Type B pancreatic cell (in vitro differentiated cells): ENCODE data around the gene TMTC3. TPM values are rescaled to one million over a fixed set of nuclear protein-coding genes. Genes with fewer than 3 reads are reported as not detected.

Experiments used
- DNase-seq: peaks from one replicate; pipeline ENCODE4 v3.0.0; 2021; ENCODE audit warnings: mixed read lengths; ENCODE audit not compliant: unreplicated experiment; ENCODE audit errors: extremely low spot score
- H3K27ac Mint-ChIP-seq: 2 replicates; pipeline ENCODE4 v1.8.0; 2021; ENCODE audit warnings: mild to moderate bottlenecking, mixed read lengths
- H3K27me3 Mint-ChIP-seq: 2 replicates; pipeline ENCODE4 v1.8.0; 2021; ENCODE audit warnings: mixed read lengths
- H3K36me3 Mint-ChIP-seq: 2 replicates; pipeline ENCODE4 v1.8.0; 2021; ENCODE audit warnings: mixed read lengths
- H3K4me1 Mint-ChIP-seq: one replicate; pipeline ENCODE4 v1.8.0; 2021; ENCODE audit warnings: mixed read lengths; ENCODE audit not compliant: unreplicated experiment
- H3K4me3 Mint-ChIP-seq: 2 replicates; pipeline ENCODE4 v1.8.0; 2021; ENCODE audit warnings: mild to moderate bottlenecking, mixed read lengths
- H3K9me3 Mint-ChIP-seq: 2 replicates; pipeline ENCODE4 v1.8.0; 2021; ENCODE audit warnings: mixed read lengths
- total RNA-seq: library from RNA; stranded (reverse); gene quantifications from 2 replicates; pipeline ENCODE4 v1.2.1, GENCODE V29; 2021; ENCODE audit warnings: low replicate concordance
- TF ChIP-seq, protein P1 (sequence below): fragments of 200-600 bp; sonication (generic); conservative IDR thresholded peaks from 2 replicates; pipeline ENCODE4 v1.5.0; 2021; ENCODE audit warnings: antibody characterized with exemption, mild to moderate bottlenecking

TMTC3 gene
- total RNA-seq, 1 donor from 2014 or later: 34.1 TPM

DNA sequence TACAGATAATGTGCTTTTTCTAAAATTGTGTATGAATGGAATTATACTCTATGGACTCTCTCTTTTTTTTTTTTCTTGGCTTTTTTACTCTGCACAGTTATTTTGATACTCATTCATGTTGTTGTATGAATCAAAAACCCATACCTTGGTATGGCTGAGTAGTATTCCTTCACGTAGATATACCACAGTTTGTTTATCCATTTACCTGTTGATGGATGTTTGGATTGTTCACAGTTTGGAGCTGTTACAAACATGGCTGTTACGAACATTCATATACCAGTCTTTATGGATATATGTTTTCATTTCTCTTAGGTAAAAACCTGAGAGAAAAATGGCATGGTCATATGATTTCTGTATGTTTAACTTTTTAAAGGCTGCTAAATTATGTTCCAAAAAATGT is 43.2 kb downstream of the TMTC3 start:
- Mint-ChIP-seq H3K4me3 (no peak overlapping the region), H3K4me1 (no peaks in the 10 kb centered on the region), H3K27ac (no peak overlapping the region), H3K9me3 (peaks cover 4% of the 10 kb centered on the region), H3K36me3 (peaks cover 50% of the 10 kb centered on the region), H3K27me3 (no peaks in the 10 kb centered on the region)
- TF ChIP-seq, protein P1, sequence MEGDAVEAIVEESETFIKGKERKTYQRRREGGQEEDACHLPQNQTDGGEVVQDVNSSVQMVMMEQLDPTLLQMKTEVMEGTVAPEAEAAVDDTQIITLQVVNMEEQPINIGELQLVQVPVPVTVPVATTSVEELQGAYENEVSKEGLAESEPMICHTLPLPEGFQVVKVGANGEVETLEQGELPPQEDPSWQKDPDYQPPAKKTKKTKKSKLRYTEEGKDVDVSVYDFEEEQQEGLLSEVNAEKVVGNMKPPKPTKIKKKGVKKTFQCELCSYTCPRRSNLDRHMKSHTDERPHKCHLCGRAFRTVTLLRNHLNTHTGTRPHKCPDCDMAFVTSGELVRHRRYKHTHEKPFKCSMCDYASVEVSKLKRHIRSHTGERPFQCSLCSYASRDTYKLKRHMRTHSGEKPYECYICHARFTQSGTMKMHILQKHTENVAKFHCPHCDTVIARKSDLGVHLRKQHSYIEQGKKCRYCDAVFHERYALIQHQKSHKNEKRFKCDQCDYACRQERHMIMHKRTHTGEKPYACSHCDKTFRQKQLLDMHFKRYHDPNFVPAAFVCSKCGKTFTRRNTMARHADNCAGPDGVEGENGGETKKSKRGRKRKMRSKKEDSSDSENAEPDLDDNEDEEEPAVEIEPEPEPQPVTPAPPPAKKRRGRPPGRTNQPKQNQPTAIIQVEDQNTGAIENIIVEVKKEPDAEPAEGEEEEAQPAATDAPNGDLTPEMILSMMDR: no peak
- no peak for DNase-seq

DNA sequence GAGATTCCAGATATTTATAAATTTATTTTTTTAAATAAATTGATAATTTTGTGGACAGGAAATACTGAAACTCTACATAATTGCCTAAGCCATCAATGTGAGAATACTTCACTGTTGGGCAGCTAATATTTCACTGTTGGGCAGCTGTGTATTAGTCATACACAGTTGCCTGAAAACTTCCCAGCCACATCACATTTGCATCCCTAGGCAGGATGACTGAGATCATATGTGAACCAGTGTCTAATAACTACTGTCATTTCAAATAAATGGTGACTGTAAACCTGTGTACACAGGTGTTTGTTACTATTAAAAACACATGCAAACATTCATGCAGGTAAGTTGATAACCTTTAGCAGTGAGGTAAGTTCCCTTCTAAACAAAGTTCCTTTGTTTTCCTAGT is 43.9 kb downstream of the TMTC3 start:
- DNase-seq: no peak
- TF ChIP-seq, protein P1: no peak
- no peaks in the 10 kb centered on the region for H3K27me3 Mint-ChIP-seq
- H3K27ac Mint-ChIP-seq: no peak overlapping the region
- H3K9me3 Mint-ChIP-seq: peaks cover 4% of the 10 kb centered on the region
- H3K36me3 Mint-ChIP-seq: peaks cover 44% of the 10 kb centered on the region
- H3K4me1 Mint-ChIP-seq: no peaks in the 10 kb centered on the region
- no peak overlapping the region for H3K4me3 Mint-ChIP-seq

DNA sequence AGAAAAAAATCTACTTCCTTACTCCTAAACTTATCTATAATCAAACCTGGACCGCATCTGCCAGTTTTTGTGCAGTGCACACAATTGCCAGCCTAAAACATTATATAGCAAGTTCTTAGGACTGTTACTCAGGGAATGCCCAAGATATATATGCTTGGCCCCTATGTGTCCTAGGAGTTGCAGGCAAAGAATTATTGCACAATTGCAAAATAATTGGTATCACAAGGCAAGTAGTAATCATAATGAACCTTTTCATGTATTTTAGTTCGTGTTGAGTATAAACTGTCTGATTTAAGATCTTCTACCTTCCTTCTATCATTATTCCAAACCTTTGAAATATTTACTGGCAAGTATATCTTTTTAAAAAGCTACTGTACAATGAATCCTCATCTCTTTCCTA is 45.5 kb downstream of the TMTC3 start:
- Mint-ChIP-seq H3K4me1 (no peaks in the 10 kb centered on the region), H3K27me3 (no peaks in the 10 kb centered on the region), H3K27ac (no peak overlapping the region), H3K9me3 (no peaks in the 10 kb centered on the region), H3K4me3 (no peak overlapping the region), H3K36me3 (peaks cover 29% of the 10 kb centered on the region)
- TF ChIP-seq, protein P1: no peak
- no peak for DNase-seq

DNA sequence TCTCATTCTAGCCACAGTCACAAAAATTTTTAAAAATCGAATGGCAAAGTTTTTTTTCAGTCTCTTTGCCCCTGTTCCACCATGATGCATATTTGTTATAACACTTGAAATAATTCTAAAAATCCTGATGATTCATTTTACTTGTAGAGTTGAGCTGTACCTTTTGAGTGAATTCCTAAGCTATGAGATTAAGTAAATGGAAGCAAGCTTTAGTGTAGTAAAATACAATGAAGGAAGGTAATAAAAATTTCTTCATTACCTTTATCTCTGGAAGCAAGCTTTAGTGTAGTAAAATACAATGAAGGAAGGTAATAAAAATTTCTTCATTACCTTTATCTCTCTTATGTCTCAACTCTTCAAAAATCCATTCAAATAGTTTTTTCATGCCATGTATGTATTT is 46.1 kb downstream of the TMTC3 start:
- no peaks in the 10 kb centered on the region for H3K9me3 Mint-ChIP-seq
- peaks cover 23% of the 10 kb centered on the region for H3K36me3 Mint-ChIP-seq
- H3K27ac Mint-ChIP-seq: no peak overlapping the region
- TF ChIP-seq, protein P1: no peak
- no peak for DNase-seq
- no peaks in the 10 kb centered on the region for H3K27me3 Mint-ChIP-seq
- no peak overlapping the region for H3K4me3 Mint-ChIP-seq
- no peaks in the 10 kb centered on the region for H3K4me1 Mint-ChIP-seq

DNA sequence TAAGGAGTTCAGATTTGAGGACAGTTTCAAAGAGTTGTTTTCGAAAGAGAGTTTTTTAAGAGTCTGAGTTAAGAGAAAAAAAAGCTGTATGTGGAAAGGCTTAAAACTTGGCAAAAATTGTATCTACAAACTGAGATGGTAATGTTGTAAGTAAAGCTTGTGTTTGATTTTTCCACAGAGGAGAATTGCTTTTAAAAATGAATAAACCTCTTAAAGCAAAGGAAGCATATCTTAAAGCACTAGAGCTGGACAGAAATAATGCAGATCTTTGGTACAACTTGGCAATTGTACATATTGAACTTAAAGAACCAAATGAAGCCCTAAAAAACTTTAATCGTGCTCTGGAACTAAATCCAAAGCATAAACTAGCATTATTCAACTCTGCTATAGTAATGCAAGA is 50.3 kb downstream of the TMTC3 start:
- no peak for DNase-seq
- TF ChIP-seq, protein P1: no peak
- H3K27me3 Mint-ChIP-seq: no peaks in the 10 kb centered on the region
- H3K9me3 Mint-ChIP-seq: no peaks in the 10 kb centered on the region
- no peak overlapping the region for H3K27ac Mint-ChIP-seq
- H3K4me3 Mint-ChIP-seq: no peak overlapping the region
- no peaks in the 10 kb centered on the region for H3K4me1 Mint-ChIP-seq
- H3K36me3 Mint-ChIP-seq: peaks cover 16% of the 10 kb centered on the region

DNA sequence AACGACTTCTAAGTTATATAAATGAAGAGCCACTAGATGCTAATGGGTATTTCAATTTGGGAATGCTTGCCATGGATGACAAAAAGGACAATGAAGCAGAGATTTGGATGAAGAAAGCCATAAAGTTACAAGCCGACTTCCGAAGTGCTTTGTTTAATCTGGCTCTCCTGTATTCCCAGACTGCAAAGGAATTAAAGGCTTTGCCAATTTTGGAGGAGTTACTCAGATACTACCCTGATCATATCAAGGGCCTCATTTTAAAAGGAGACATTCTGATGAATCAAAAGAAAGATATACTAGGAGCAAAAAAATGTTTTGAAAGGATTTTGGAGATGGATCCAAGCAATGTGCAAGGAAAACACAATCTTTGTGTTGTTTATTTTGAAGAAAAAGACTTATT is 52.8 kb downstream of the TMTC3 start:
- no peaks in the 10 kb centered on the region for H3K27me3 Mint-ChIP-seq
- H3K4me3 Mint-ChIP-seq: no peak overlapping the region
- H3K36me3 Mint-ChIP-seq: peaks cover 13% of the 10 kb centered on the region
- TF ChIP-seq, protein P1: no peak
- H3K4me1 Mint-ChIP-seq: no peaks in the 10 kb centered on the region
- no peaks in the 10 kb centered on the region for H3K9me3 Mint-ChIP-seq
- H3K27ac Mint-ChIP-seq: no peak overlapping the region
- no peak for DNase-seq
